Stromal cell of bone marrow (primary cell): ENCODE results near the gene S1PR4.
"Not testable (repeated sequence)": the region's sequence is repeated elsewhere in the genome, so short reads cannot be mapped to it uniquely, and the experiment has no call there.

ENCODE experiments used
- DNase-seq: peaks from one replicate; pipeline ENCODE4 v3.0.0-alpha.2; 2012; ENCODE audit warnings: low read depth

Gene S1PR4

GRCh38 chr19:3152419-3152780, 26.2 kb upstream of the S1PR4 start:
- no peak for DNase-seq

- no peak for DNase-seq
Observed at GRCh38 chr19:3153286-3154230, 25.0 kb upstream of the S1PR4 start.

- not testable (repeated sequence) for DNase-seq
Observed at GRCh38 chr19:3154447-3154846, 24.1 kb upstream of the S1PR4 start.

GRCh38 chr19:3154957-3155736, 23.4 kb upstream of the S1PR4 start:
- peak; percentile 98 for DNase-seq

- no peak for DNase-seq
Observed at GRCh38 chr19:3157096-3157845, 21.3 kb upstream of the S1PR4 start.

DNA sequence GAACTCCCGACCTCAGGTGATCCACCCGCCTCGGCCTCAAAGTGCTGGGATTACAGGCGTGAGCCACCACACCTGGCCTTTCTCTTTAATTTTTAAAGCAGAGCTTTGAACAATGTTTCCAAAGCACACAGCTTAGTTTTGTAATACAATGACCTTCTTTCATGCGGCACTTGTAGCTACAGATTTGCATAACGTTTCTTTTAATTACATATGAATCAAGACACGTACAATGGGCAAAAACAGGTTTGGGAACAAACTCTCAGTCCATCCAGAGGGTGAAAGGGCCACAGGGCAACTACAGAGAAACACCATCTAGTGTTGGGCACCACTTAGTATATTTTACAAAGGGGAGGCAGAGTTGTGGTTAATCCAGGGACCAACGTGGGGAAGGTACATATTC, 19.0 kb upstream of the S1PR4 start:
- DNase-seq, result no peak

DNA sequence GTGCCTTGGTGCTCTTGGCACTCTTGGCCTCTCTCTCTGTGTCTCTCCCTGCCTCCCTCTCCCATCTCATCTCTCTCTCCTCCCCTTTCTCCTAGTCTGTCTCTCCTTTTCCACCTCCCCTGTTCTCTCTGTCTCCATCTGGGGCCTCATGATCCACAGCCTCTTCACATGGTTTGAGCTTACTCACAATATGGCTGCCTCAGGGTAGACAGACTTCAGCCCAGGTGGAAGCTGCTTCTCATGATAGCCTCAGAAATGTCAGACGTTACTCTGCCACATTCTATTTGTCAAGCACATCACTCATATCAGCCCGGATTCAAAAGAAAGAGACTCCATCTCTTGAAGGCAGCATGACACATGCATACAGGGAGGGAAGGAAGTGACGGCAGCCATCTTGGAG, 18.4 kb upstream of the S1PR4 start:
- no peak for DNase-seq

DNA sequence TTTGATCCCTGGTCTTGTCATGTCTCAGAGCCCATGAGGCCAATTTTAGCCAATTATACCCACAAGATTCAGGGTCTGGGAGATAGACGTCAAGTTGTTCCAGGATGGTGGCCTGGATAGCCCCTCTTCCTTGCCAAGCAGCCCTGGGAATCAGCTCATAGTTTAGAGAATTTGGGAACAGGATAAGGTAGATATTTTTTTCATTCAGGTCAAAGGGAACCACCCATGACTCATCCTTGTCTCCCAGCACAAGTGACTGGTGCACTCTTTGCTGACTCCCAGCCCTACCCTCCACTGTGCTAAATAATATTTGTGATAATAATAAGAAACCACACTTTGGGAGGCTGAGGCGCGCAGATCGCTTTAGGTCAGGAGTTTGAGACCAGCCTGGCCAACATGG, 17.1 kb upstream of the S1PR4 start:
- no peak for DNase-seq

- DNase-seq, result no peak
Observed at GRCh38 chr19:3162418-3163229, 15.9 kb upstream of the S1PR4 start.

GRCh38 chr19:3163230-3163886, 15.2 kb upstream of the S1PR4 start:
- DNase-seq, result no peak

- no peak for DNase-seq
Observed at GRCh38 chr19:3163943-3164342, 14.6 kb upstream of the S1PR4 start.

GRCh38 chr19:3167533-3168272, 10.9 kb upstream of the S1PR4 start:
- no peak for DNase-seq

DNA sequence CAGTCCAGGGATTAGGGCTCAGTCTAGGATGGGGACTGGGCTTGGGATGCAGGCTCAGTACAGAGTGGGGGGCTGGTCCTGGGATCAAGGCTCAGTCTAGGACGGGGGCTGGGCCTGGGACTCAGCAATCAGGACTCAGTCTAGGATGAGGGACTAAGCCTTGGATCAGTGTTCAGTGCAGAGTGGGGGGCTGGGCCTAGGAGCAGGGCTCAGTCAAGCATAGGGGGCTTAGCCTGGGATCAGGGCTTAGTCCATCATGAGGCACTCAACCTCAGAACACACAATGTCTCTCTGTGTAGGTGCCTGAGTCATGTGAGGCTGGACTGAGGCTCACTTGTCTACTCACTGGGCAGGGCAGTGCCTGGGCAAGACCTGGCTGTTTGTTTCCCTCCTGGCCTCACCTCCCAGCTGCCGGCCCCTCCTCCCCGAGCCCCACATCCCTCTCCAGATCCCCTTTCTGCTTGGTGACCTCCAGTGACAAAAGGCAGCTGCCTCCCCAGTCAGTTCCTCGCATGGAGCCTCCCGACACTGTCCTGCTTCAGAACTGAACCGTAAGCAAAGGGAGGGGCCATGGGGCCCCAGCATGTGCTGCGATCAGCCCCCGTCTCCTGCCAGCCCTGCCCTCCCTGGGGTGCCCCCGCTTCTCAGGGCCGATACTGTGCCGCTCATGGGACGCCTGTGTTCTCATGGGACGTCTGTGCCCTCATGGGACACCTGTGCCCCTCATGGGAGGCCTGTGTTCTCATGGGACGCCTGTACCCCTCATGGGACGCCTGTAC, 6.5 kb upstream of the S1PR4 start:
- no peak for DNase-seq

GRCh38 chr19:3172673-3173000, 5.9 kb upstream of the S1PR4 start:
- not testable (repeated sequence) for DNase-seq

GRCh38 chr19:3175781-3176714, 2.5 kb upstream of the S1PR4 start:
- no peak for DNase-seq

DNA sequence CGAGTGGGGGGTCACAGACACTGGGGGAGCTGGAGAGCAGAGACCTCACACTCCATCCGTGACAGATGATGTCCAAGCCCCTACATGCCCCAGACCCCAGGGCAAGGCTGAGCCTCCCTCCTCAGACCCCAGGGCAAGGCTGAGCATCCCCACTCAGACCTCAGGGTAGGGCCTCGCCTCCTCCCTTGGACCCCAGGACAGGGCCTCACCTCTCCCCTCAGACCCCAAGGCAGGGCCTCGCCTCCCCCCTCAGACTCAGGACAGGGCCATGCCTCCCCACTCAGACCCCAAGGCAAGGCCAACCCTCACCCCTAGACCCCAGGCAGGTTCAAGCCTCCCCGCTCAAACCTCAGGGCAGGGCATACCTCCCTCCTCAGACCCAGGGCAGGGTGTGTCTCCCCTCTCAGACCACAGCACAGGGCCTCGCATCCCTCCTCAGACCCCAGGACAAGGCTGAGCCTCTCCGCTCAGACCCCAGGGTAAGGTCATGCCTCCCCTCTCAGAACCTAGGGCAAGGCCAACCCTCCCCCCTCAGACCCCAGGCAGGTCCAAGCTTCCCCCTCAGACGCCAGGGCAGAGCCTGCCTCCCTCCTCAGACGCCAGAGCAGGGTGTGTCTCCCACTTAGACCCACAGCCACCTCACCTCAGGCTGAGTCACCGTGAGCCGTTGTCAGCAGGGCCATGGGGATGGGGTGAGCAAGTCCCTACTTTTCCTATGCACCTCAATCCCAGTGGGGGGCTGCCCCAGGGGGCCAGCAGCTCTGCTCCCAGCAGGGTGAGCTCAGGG, 1.7 kb upstream of the S1PR4 start:
- DNase-seq, result no peak

- no peak for DNase-seq
Observed at GRCh38 chr19:3178973-3179738, 587 bp downstream of the S1PR4 start.
